ENCODE results near the gene CYTH4.

CYTH4 gene

DNA sequence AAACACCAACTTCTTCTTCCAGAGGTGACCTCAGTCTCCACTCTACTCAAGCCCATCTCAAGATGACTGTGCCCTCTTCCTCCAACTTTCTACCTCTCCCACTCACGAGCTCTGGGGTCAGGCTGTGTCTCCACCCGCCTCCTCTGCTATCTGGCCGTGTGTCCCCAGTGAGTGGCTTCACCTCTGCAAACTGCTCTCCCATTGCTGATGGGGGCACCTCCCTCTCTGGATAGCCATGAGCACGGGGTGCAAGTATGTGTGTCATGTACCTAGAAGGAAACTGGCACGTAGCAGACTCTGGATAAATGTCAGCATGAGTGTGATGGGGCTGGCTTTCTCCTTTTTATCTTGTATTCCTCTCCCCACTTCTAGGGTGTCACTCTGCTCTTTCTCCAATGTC, 20.0 kb upstream of the CYTH4 start:
- Histone ChIP-seq H3K9ac (ENCODE audit: low read depth, low read length, poor library complexity) (no peak overlapping the region), H3K79me1 (ENCODE audit: low read depth, low read length) (no peaks in the 10 kb centered on the region), H3K4me3 (ENCODE audit: low read length in 2 of 2) (no peak overlapping the region), H3K23ac (ENCODE audit: low read depth, low read length, poor library complexity) (no peak overlapping the region), H2AFZ (ENCODE audit: low read length) (no peak overlapping the region), H3K36me3 (replicated peaks in 1 of 2; ENCODE audit: control insufficient read depth in 2 of 2, insufficient read depth in 2 of 2, low read length in 2 of 2) (no peaks in the 10 kb centered on the region), H3K9me3 (replicated peaks in 1 of 2; ENCODE audit: control insufficient read depth in 2 of 2, insufficient read depth in 1 of 2, low read depth in 1 of 2, low read length in 2 of 2) (peaks cover 8 to 10% of the 10 kb centered on the region in 2 donors), H4K91ac (ENCODE audit: low read depth, low read length, poor library complexity) (no peak overlapping the region), H3K14ac (ENCODE audit: low read length) (no peak overlapping the region), H3K27ac (replicated peaks; ENCODE audit: low read length) (no peak overlapping the region), H2BK120ac (ENCODE audit: low read depth, low read length) (no peak overlapping the region), H4K8ac (ENCODE audit: low read depth, low read length) (no peak overlapping the region), H2AK5ac (ENCODE audit: low read depth, low read length) (no peak overlapping the region), H2BK12ac (ENCODE audit: low read length) (no peak overlapping the region), H3K4me2 (ENCODE audit: insufficient read depth, low read length, poor library complexity, severe bottlenecking) (no peak overlapping the region), H2BK15ac (ENCODE audit: low read length) (no peak overlapping the region), H3K18ac (ENCODE audit: low read length) (no peak overlapping the region), H3K4ac (ENCODE audit: low read length) (no peak overlapping the region), H3K27me3 (ENCODE audit: control insufficient read depth in 3 of 3, insufficient read depth in 3 of 3, low read depth in 1 of 3, low read length in 3 of 3) (peaks cover 0 to 17% (median 2%) of the 10 kb centered on the region in 3 experiments), H3K4me1 (ENCODE audit: control insufficient read depth in 2 of 2, insufficient read depth in 1 of 2, low read depth in 1 of 2, low read length in 2 of 2) (peaks cover 3 to 4% of the 10 kb centered on the region in 2 donors), H2BK5ac (ENCODE audit: low read length) (no peak overlapping the region)
- WGBS, 2 donors (ENCODE audit: extremely low coverage in 2 of 2, insufficient read length in 2 of 2, insufficient replicate concordance in 1 of 2) = no CpG with 5 or more reads among the region's 5 CpGs
- no peak for DNase-seq (ENCODE audit: low spot score)

DNA sequence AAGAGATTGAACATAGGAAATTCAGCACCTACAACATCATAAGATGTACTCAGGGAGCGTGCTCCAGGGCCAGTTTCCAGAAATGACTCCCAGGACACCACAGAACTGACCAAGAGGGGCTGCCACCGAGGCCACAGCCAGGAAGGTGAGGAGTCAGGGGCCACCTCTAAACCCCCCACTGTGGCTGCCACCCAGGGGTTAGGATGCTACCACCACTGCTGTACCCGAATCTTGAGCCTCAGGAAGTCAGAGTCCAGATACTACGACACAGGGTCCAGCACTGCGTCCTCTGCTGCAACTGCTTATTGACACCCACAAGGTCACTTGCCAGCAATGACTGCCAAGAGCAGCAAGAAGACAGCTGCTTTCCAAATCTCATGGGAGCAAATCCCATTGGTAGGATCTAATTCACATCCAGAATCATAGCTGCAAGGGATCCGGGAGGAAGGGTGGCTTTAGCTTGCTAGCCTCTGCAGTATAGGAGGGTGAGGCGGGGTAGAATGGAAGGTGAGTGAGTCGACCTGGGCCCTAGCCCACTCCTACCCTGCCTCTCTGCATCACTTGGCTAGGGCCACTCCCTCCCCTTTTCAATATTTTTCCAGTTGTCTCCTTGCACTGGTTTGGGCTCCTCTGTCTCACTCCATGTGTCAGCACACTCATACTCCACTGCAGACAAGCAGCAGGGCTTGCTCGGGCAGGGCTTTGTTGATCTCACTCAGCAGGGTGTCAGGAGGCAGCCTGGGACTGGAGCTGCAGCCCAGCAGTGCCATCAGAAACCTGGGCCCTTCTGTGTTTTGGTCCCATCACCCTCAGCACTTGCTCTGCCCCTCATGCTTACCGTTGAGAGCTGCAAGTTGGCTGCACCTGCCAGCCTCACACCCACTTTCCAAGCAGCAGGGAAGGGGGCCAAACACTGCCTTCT, 18.1 kb upstream of the CYTH4 start:
- no peak overlapping the region for H2BK120ac ChIP-seq (ENCODE audit: low read depth, low read length)
- H3K23ac ChIP-seq (ENCODE audit: low read depth, low read length, poor library complexity) = no peak overlapping the region
- peaks cover 0 to 1% of the 10 kb centered on the region in 2 donors for H3K4me1 ChIP-seq (ENCODE audit: control insufficient read depth in 2 of 2, insufficient read depth in 1 of 2, low read depth in 1 of 2, low read length in 2 of 2)
- H2BK5ac ChIP-seq (ENCODE audit: low read length) = no peak overlapping the region
- H2BK12ac ChIP-seq (ENCODE audit: low read length) = no peak overlapping the region
- no peak overlapping the region for H3K4me3 ChIP-seq (ENCODE audit: low read length in 2 of 2)
- no peak overlapping the region for H3K27ac ChIP-seq (replicated peaks; ENCODE audit: low read length)
- H4K91ac ChIP-seq (ENCODE audit: low read depth, low read length, poor library complexity) = no peak overlapping the region
- no peak overlapping the region for H3K9ac ChIP-seq (ENCODE audit: low read depth, low read length, poor library complexity)
- no CpG with 5 or more reads among the region's 10 CpGs for WGBS, 2 donors (ENCODE audit: extremely low coverage in 2 of 2, insufficient read length in 2 of 2, insufficient replicate concordance in 1 of 2)
- no peak overlapping the region for H4K8ac ChIP-seq (ENCODE audit: low read depth, low read length)
- peaks cover 8 to 10% of the 10 kb centered on the region in 2 donors for H3K9me3 ChIP-seq (replicated peaks in 1 of 2; ENCODE audit: control insufficient read depth in 2 of 2, insufficient read depth in 1 of 2, low read depth in 1 of 2, low read length in 2 of 2)
- H2AK5ac ChIP-seq (ENCODE audit: low read depth, low read length) = peak overlapping the region; percentile 47
- no peak for DNase-seq (ENCODE audit: low spot score)
- no peak overlapping the region for H3K14ac ChIP-seq (ENCODE audit: low read length)
- H3K4ac ChIP-seq (ENCODE audit: low read length) = no peak overlapping the region
- H3K4me2 ChIP-seq (ENCODE audit: insufficient read depth, low read length, poor library complexity, severe bottlenecking) = no peak overlapping the region
- H3K79me1 ChIP-seq (ENCODE audit: low read depth, low read length) = no peaks in the 10 kb centered on the region
- H3K18ac ChIP-seq (ENCODE audit: low read length) = no peak overlapping the region
- H2AFZ ChIP-seq (ENCODE audit: low read length) = no peak overlapping the region
- no peak overlapping the region for H2BK15ac ChIP-seq (ENCODE audit: low read length)
- H3K36me3 ChIP-seq (replicated peaks in 1 of 2; ENCODE audit: control insufficient read depth in 2 of 2, insufficient read depth in 2 of 2, low read length in 2 of 2) = no peaks in the 10 kb centered on the region
- peaks cover 0 to 17% (median 0%) of the 10 kb centered on the region in 3 experiments for H3K27me3 ChIP-seq (ENCODE audit: control insufficient read depth in 3 of 3, insufficient read depth in 3 of 3, low read depth in 1 of 3, low read length in 3 of 3)

DNA sequence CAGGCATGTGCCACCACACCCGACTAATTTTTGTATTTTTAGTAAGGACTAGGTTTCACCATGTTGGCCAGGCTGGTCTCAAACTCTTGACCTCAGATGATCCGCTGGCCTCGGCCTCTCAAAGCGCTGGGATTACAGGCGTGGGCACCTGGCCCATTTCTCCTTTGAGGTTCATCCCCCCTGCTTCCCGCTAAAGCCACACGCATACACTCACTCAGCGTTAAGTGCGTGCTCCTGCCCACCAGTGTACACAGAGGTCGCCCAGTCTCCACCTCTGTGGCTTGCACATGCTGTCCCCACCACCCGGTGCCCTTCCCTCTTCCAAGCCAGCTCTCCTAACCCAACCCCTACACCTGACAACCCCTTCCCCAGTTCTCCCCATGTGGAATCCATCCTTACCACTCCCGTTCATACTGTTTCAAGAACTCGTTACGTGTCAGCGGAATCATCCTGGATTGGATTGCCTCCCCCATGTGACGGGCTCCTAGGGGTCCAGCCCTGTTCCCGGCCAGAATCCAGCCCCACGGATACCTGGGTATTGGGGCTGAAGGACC, 15.7 kb upstream of the CYTH4 start:
- Histone ChIP-seq H4K8ac (ENCODE audit: low read depth, low read length) (no peak overlapping the region), H3K4me1 (ENCODE audit: control insufficient read depth in 2 of 2, insufficient read depth in 1 of 2, low read depth in 1 of 2, low read length in 2 of 2) (peaks cover 0 to 1% of the 10 kb centered on the region in 2 donors), H2BK5ac (ENCODE audit: low read length) (no peak overlapping the region), H3K4me3 (ENCODE audit: low read length in 2 of 2) (no peak overlapping the region), H2BK12ac (ENCODE audit: low read length) (no peak overlapping the region), H2BK120ac (ENCODE audit: low read depth, low read length) (no peak overlapping the region), H2BK15ac (ENCODE audit: low read length) (no peak overlapping the region), H4K91ac (ENCODE audit: low read depth, low read length, poor library complexity) (no peak overlapping the region), H3K14ac (ENCODE audit: low read length) (no peak overlapping the region), H2AK5ac (ENCODE audit: low read depth, low read length) (peak overlapping the region; percentile 23), H3K79me1 (ENCODE audit: low read depth, low read length) (no peaks in the 10 kb centered on the region), H3K9me3 (replicated peaks in 1 of 2; ENCODE audit: control insufficient read depth in 2 of 2, insufficient read depth in 1 of 2, low read depth in 1 of 2, low read length in 2 of 2) (peaks cover 8 to 10% of the 10 kb centered on the region in 2 donors), H3K4ac (ENCODE audit: low read length) (no peak overlapping the region), H2AFZ (ENCODE audit: low read length) (peak overlapping the region; percentile 72), H3K36me3 (replicated peaks in 1 of 2; ENCODE audit: control insufficient read depth in 2 of 2, insufficient read depth in 2 of 2, low read length in 2 of 2) (no peaks in the 10 kb centered on the region), H3K23ac (ENCODE audit: low read depth, low read length, poor library complexity) (no peak overlapping the region), H3K27me3 (ENCODE audit: control insufficient read depth in 3 of 3, insufficient read depth in 3 of 3, low read depth in 1 of 3, low read length in 3 of 3) (peaks cover 0 to 8% (median 0%) of the 10 kb centered on the region in 3 experiments), H3K4me2 (ENCODE audit: insufficient read depth, low read length, poor library complexity, severe bottlenecking) (no peak overlapping the region), H3K27ac (replicated peaks; ENCODE audit: low read length) (no peak overlapping the region), H3K18ac (ENCODE audit: low read length) (peak overlapping the region; percentile 77), H3K9ac (ENCODE audit: low read depth, low read length, poor library complexity) (no peak overlapping the region)
- DNase-seq (ENCODE audit: low spot score) = no peak
- WGBS, 2 donors (ENCODE audit: extremely low coverage in 2 of 2, insufficient read length in 2 of 2, insufficient replicate concordance in 1 of 2) = no CpG with 5 or more reads among the region's 18 CpGs

DNA sequence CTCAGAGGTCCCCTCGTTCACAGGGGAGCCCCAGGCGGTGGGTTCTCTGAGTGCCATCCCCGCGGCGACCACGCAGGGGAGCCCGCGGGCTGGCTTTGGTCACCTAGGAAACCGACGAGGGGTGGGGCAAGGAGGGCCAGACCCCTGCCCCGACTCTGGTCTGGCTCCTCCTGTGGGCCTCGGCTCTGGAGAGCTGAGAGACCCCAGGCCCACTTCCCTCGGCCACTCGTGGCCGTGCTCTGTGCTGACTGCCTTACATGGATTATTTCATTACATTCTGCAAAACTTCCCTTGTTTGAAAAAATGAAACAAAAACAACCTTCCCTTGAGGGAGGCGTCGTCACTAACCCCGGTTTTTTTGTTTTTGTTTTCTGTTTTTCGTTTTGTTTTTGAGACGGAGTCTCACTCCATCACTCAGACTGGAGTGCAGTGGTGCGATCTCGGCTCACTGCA, 15.1 kb upstream of the CYTH4 start:
- no peak overlapping the region for H2BK12ac ChIP-seq (ENCODE audit: low read length)
- H2AK5ac ChIP-seq (ENCODE audit: low read depth, low read length) = no peak overlapping the region
- no peaks in the 10 kb centered on the region for H3K79me1 ChIP-seq (ENCODE audit: low read depth, low read length)
- peak; percentile 65 for DNase-seq (ENCODE audit: low spot score)
- no peak overlapping the region for H3K4ac ChIP-seq (ENCODE audit: low read length)
- H2AFZ ChIP-seq (ENCODE audit: low read length) = peak overlapping the region; percentile 72
- H3K23ac ChIP-seq (ENCODE audit: low read depth, low read length, poor library complexity) = no peak overlapping the region
- H3K9me3 ChIP-seq (replicated peaks in 1 of 2; ENCODE audit: control insufficient read depth in 2 of 2, insufficient read depth in 1 of 2, low read depth in 1 of 2, low read length in 2 of 2) = peaks cover 8 to 10% of the 10 kb centered on the region in 2 donors
- H3K36me3 ChIP-seq (replicated peaks in 1 of 2; ENCODE audit: control insufficient read depth in 2 of 2, insufficient read depth in 2 of 2, low read length in 2 of 2) = no peaks in the 10 kb centered on the region
- no peak overlapping the region for H2BK15ac ChIP-seq (ENCODE audit: low read length)
- H3K27me3 ChIP-seq (ENCODE audit: control insufficient read depth in 3 of 3, insufficient read depth in 3 of 3, low read depth in 1 of 3, low read length in 3 of 3) = peaks cover 0 to 10% (median 0%) of the 10 kb centered on the region in 3 experiments
- H4K91ac ChIP-seq (ENCODE audit: low read depth, low read length, poor library complexity) = no peak overlapping the region
- H3K4me3 ChIP-seq (ENCODE audit: low read length in 2 of 2) = no peak overlapping the region
- H3K18ac ChIP-seq (ENCODE audit: low read length) = peak overlapping the region; percentile 77
- H2BK120ac ChIP-seq (ENCODE audit: low read depth, low read length) = no peak overlapping the region
- no peak overlapping the region for H3K9ac ChIP-seq (ENCODE audit: low read depth, low read length, poor library complexity)
- H3K27ac ChIP-seq (replicated peaks; ENCODE audit: low read length) = no peak overlapping the region
- no peak overlapping the region for H2BK5ac ChIP-seq (ENCODE audit: low read length)
- H4K8ac ChIP-seq (ENCODE audit: low read depth, low read length) = no peak overlapping the region
- no peak overlapping the region for H3K4me2 ChIP-seq (ENCODE audit: insufficient read depth, low read length, poor library complexity, severe bottlenecking)
- no CpG with 5 or more reads among the region's 22 CpGs for WGBS, 2 donors (ENCODE audit: extremely low coverage in 2 of 2, insufficient read length in 2 of 2, insufficient replicate concordance in 1 of 2)
- no peak overlapping the region for H3K14ac ChIP-seq (ENCODE audit: low read length)
- H3K4me1 ChIP-seq (ENCODE audit: control insufficient read depth in 2 of 2, insufficient read depth in 1 of 2, low read depth in 1 of 2, low read length in 2 of 2) = peaks cover 0 to 1% of the 10 kb centered on the region in 2 donors
